Ovary (tissue), 9 donors: Measurements from ENCODE around the gene CDH3. TPM values are rescaled to one million over a fixed set of nuclear protein-coding genes. Genes with fewer than 3 reads are reported as not detected.

Experiments
- DNase-seq, 5 donors: peaks; one replicate each; pipeline ENCODE4 v3.0.0-alpha.2; 2019 to 2020
- H3K27ac ChIP-seq, 2 donors: fragments of 200-600 bp; one replicate each; pipeline versions ENCODE4 v1.5.1 to v1.8.0; 2019 to 2022
- H3K27me3 ChIP-seq: fragments of 200-600 bp; one replicate; pipeline ENCODE4 v1.8.0; 2022
- H3K36me3 ChIP-seq: fragments of 200-600 bp; sonication (generic); one replicate; pipeline ENCODE4 v1.5.1; 2019
- H3K4me1 ChIP-seq: one replicate; pipeline ENCODE4 v1.8.1; 2013; ENCODE audit warnings: mild to moderate bottlenecking, moderate library complexity; ENCODE audit not compliant: insufficient read depth
- H3K4me3 ChIP-seq: fragments of 200-600 bp; sonication (generic); one replicate; pipeline ENCODE4 v1.5.1; 2017
- H3K9me3 ChIP-seq, 2 donors: fragments of 200-600 bp in 1 of 2; sonication (generic) in 1 of 2; one replicate each; pipeline versions ENCODE4 v1.5.1 to v1.8.1; 2013 to 2019; ENCODE audit warnings: mild to moderate bottlenecking in 1 of 2, moderate library complexity in 1 of 2
- EP300 ChIP-seq: sonication (generic); formaldehyde crosslinking; IDR thresholded peaks from one replicate; pipeline ENCODE4 v1.6.1; 2017; ENCODE audit warnings: antibody characterized with exemption
- POLR2A ChIP-seq: fragments of 450-650 bp; IDR thresholded peaks from one replicate; pipeline ENCODE4 v1.6.1; 2017; ENCODE audit warnings: antibody characterized with exemption, mild to moderate bottlenecking, moderate library complexity
- WGBS, 3 donors: extraction: QIAGEN DNeasy Blood & Tissue Kit in 1 of 3; methylation state at CpG; one replicate each; pipeline versions ENCODE4 v1.1.5 to v1.1.7; 2013 to 2017; 5-methylcytosine and 5-hydroxymethylcytosine counted together
- intact Hi-C, 4 donors: fragments of 100-400 bp; cut with DNase I; formaldehyde crosslinking; loops; one replicate each; pipeline versions ENCODE4 v1.11.0 to v1.15.1; 2022 to 2023
- polyA plus RNA-seq, 2 donors: library from polyadenylated mRNA; stranded (reverse); fragments of 200-250 nt in 1 of 2; fragments of 350-450 nt in 1 of 2; fragmentation: Illumina TruSeq in 1 of 2; extraction: RNeasy Lipid Tissue Mini Kit (QIAGEN cat#74804) in 1 of 2; gene quantifications; one replicate each; pipeline ENCODE4 v1.2.3, GENCODE V29; 2013 to 2014
- total RNA-seq, 7 donors: library from RNA; depleted of rRNA in 2 of 7; stranded (reverse); fragments of >200 nt in 2 of 7; fragmentation: NEBNext Ultra II Directional in 3 of 7; extraction: Animal tissue kit (Norgen Biotek cat#: 25700) in 3 of 7; gene quantifications; one replicate each; pipeline versions ENCODE4 v1.1.0 to v1.2.4, GENCODE V29; 2016 to 2023
- TF ChIP-seq, protein P1 (sequence below), 3 donors: fragments of 450-650 bp in 2 of 3; fragments of 200-600 bp in 1 of 3; IDR thresholded peaks; one replicate each; pipeline versions ENCODE4 v1.5.1 to v1.8.0; 2016 to 2022; ENCODE audit warnings: antibody characterized with exemption in 3 of 3, mild to moderate bottlenecking in 1 of 3
- donor health status: DM: no; HTN: no; CAD: no; lungs with moderate emphysema.
- donor health status: DM: no; HTN: no; CAD: no.
- donor health status: Bipolar disorder and iron deficiency.
- donor health status: DM: yes; HTN: yes; CAD: no.
- donor health status: DM: no; HTN: no; CAD: no.
- donor health status: DM: yes; HTN: yes; CAD: no.

The CDH3 gene
- total and polyA plus RNA-seq, 9 donors, result 32.4 to 99.0 (median 58.9) TPM

DNA sequence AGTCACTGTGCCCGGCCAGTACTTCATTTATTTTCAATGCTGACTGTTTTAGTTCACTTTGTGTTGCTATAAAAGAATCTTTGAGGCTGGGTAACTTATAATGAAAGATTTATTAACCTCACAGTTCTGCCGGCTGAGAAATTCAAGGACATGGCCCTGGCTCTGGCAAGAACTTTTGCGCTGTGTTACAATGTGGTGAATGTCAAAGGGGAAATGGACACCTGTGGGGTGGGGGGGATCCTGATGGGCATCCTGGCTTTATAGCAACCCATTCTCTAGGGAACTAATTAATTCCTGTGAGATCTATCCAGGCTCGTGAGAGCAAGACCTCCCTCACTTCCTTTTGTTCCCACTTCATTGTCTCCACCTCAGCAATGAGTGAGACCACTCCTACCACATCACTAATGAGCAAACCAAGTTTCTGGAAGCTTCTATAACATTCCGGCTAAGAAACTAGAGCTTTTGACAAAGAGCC, 17.1 kb upstream of the CDH3 start:
- H3K27me3 ChIP-seq, result no peaks in the 10 kb centered on the region
- no peaks in the 10 kb centered on the region for H3K36me3 ChIP-seq
- no peak overlapping the region for H3K27ac ChIP-seq
- intact Hi-C loops, result no loop called here
- H3K4me3 ChIP-seq, result no peak overlapping the region
- DNase-seq, result peak in 1 of 5 donors; percentile 30
- no peaks in the 10 kb centered on the region for H3K4me1 ChIP-seq
- TF ChIP-seq, protein P1, sequence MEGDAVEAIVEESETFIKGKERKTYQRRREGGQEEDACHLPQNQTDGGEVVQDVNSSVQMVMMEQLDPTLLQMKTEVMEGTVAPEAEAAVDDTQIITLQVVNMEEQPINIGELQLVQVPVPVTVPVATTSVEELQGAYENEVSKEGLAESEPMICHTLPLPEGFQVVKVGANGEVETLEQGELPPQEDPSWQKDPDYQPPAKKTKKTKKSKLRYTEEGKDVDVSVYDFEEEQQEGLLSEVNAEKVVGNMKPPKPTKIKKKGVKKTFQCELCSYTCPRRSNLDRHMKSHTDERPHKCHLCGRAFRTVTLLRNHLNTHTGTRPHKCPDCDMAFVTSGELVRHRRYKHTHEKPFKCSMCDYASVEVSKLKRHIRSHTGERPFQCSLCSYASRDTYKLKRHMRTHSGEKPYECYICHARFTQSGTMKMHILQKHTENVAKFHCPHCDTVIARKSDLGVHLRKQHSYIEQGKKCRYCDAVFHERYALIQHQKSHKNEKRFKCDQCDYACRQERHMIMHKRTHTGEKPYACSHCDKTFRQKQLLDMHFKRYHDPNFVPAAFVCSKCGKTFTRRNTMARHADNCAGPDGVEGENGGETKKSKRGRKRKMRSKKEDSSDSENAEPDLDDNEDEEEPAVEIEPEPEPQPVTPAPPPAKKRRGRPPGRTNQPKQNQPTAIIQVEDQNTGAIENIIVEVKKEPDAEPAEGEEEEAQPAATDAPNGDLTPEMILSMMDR (IDR thresholded peaks at IDR 0.05), result no peak
- TF ChIP-seq EP300, result no peak
- TF ChIP-seq POLR2A, result no peak
- H3K9me3 ChIP-seq, result no peaks in the 10 kb centered on the region
- 4 to 10% (median 8%) methylated on average over 5 of the region's 5 CpGs for WGBS, 3 donors

DNA sequence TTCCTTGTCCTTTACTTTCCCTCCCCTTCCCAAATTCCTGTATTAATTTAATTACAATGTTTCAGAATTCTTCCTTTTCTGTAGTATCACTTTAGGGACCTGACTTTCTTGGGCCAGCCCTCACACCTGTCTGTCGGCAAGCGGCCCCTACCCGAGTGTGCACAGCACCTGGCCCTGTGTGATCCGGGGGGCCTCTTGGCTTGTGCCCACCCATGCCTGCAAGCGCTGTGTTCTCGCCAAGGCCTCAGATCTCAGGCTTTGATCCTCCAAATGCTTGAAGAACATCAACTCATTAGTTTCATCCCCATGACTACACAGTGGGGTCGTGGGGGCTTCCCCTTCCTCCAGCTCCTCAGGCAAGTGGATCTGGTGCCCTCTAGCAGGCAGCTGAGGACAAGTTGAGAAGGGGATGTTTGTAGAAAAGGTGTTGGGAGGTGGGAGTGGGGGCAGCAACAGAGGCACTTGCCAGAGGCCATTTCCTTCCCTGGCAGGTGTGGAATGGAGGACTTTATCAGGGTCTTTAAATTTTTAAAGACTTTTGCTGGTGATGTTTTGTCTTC, 15.7 kb upstream of the CDH3 start:
- no peak overlapping the region for H3K27ac ChIP-seq
- intact Hi-C loops, result no loop called here
- H3K4me1 ChIP-seq, result peaks cover 2% of the 10 kb centered on the region
- 76 to 81% (median 77%) methylated on average over 7 of the region's 7 CpGs for WGBS, 3 donors
- H3K9me3 ChIP-seq, result no peaks in the 10 kb centered on the region
- TF ChIP-seq, protein P1 (IDR thresholded peaks at IDR 0.05), result no peak
- TF ChIP-seq EP300 (no peak), POLR2A (no peak)
- no peaks in the 10 kb centered on the region for H3K36me3 ChIP-seq
- DNase-seq, result no peak
- no peaks in the 10 kb centered on the region for H3K27me3 ChIP-seq
- H3K4me3 ChIP-seq, result no peak overlapping the region

DNA sequence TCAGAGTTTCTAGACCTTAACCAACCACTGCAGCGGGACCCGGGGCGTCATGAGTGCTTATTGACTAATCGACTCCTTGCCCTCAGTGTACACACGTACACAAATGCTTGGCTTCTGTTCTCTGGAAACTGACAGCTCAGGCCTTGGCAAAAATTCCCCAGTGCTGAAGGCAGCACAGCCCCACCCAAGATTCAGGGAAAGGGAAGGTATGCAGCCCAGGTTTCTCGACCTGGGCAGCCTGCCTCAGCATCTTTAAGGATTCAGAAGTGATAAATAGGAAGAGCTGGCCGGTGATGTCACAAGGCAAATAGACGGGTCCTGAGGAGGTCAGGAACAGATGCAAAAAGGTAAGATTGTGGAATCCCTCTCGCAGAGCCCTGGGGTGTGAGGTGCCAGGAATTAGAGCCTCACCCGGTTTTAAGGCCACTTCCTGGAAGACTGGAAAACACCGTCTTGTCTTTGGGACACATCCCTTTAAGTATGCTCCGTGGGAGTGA, 9.0 kb upstream of the CDH3 start:
- H3K27me3 ChIP-seq, result no peaks in the 10 kb centered on the region
- no peaks in the 10 kb centered on the region for H3K36me3 ChIP-seq
- H3K4me3 ChIP-seq, result no peak overlapping the region
- H3K4me1 ChIP-seq, result peaks cover 3% of the 10 kb centered on the region
- 4 to 18% (median 9%) methylated on average over 12 of the region's 12 CpGs for WGBS, 3 donors
- DNase-seq, result peak; percentile 45 to 63 (median 54)
- TF ChIP-seq, protein P1 (IDR thresholded peaks at IDR 0.05), result no peak
- TF ChIP-seq EP300, result peak; percentile 49
- no peak for TF ChIP-seq POLR2A
- no peaks in the 10 kb centered on the region for H3K9me3 ChIP-seq
- intact Hi-C loops, result no loop called here
- H3K27ac ChIP-seq, result peak overlapping the region; percentile 68 to 81

DNA sequence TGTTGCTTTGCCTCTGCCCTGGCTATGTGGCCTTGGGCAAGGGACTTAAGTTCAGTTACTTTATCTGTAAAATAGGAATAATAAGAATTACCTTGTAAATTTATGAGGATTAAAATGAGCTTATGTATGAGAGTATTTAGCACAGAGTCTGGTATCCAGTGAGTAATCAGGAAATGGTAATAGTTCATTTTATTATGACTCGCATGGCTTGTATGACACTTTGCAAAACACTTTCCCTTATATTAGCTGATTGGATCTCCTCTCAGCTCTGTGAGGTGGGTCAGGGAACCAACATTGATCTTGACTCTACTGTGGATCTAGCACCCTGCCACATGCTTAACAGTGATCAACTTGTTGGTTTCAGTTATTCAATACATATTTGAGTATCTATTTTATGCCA, 8.3 kb upstream of the CDH3 start:
- H3K27me3 ChIP-seq, result no peaks in the 10 kb centered on the region
- WGBS, 3 donors, result 3 to 10% (median 8%) methylated on average over 1 of the region's 1 CpG

More for the DNA sequence above, 8.3 kb upstream of the CDH3 start:
- TF ChIP-seq POLR2A (no peak), EP300 (no peak)
- TF ChIP-seq, protein P1 (IDR thresholded peaks at IDR 0.05), result no peak
- DNase-seq, result no peak
- peak overlapping the region; percentile 68 to 81 for H3K27ac ChIP-seq
- H3K4me3 ChIP-seq, result no peak overlapping the region
- no peaks in the 10 kb centered on the region for H3K36me3 ChIP-seq
- intact Hi-C loops, result no loop called here
- H3K9me3 ChIP-seq, result no peaks in the 10 kb centered on the region
- H3K4me1 ChIP-seq, result peaks cover 3% of the 10 kb centered on the region
